CD4-positive, alpha-beta T cell treated with Interferon alpha-2 for 1 hour (primary cell): Measurements from ENCODE around the gene SRGAP2C.
"Not testable (repeated sequence)": the region's sequence is repeated elsewhere in the genome, so short reads cannot be mapped to it uniquely, and the experiment has no call there.

Experiments used
- DNase-seq, 2 donors: peaks; one replicate each; pipeline ENCODE4 v3.0.0-alpha.2; 2020 to 2022

The SRGAP2C gene

GRCh38 chr1:121230636-121231035 is 45.9 kb downstream of the SRGAP2C start:
- DNase-seq = not testable (repeated sequence)

GRCh38 chr1:121232445-121233125 is 47.8 kb downstream of the SRGAP2C start:
- not testable (repeated sequence) for DNase-seq

DNA sequence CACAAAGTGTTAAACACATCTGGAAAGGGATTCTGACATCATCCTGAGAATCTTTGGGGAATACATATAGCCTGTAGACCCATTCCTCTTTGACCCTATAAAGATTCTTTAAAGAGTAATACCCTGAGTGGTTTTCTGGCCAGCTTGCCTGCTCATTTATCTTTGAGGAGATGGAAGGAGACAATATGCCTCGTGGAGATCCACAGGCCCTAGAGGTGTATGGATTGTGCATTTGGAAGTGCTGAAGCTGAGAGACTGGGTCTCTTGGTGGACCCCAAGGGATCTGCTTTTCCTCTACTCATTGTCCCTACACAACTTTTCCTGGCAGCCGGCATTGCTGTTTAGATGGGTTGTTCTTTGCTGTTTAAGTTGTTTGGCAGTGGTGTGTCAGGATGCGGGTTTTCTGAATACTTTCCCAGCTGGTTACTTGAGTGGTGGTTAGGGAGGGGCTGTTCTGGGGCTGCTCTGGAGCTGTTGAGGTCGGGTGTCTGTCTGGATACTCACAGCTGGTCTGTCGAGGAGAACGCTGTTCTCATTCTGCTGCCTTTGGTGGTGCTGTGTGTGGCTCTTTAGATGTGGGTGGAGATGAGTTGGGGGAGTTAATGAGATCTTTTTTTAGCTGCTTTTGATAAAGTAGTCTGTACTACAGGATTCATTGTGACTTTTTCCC is 49.5 kb downstream of the SRGAP2C start:
- DNase-seq = not testable (repeated sequence)

DNA sequence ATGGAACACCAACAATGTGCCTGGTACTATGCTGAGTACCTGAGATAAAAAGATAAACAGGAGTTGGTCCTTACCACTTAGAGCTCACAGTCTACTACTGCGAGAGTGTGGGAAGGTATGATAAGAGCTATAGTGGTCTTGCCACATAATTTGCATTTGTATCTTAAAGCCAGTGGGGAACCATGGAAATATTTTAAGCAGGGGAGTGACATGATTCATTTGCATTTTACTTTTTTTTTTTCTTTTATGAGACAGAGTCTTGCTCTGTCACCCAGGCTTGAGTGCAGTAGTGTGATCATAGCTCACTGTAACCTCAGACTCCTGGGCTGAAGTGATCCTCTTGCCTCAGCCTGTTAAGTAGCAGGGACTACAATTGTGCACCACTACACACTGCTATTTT is 53.6 kb downstream of the SRGAP2C start:
- not testable (repeated sequence) for DNase-seq

- DNase-seq = not testable (repeated sequence)
Measured at GRCh38 chr1:121243913-121244312, 59.1 kb downstream of the SRGAP2C start.

DNA sequence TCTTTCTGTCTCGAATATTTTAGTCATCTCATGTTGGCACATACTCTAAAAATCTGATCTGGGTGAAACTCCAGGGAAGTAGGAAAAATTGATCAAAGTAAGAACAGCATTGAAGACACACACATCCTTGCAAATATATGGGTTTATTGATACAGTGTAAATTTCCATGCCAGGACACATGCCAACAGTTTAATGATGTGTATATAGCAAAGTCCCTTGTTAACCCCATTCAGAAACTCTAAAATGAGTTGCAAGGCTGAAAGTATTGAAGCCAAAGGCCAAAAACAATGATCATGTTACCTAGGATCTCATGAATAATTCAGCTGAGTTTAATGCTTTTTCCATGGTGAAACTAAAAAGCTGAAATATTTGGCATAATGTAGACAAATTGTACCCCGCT is 61.6 kb downstream of the SRGAP2C start:
- DNase-seq = not testable (repeated sequence)

DNA sequence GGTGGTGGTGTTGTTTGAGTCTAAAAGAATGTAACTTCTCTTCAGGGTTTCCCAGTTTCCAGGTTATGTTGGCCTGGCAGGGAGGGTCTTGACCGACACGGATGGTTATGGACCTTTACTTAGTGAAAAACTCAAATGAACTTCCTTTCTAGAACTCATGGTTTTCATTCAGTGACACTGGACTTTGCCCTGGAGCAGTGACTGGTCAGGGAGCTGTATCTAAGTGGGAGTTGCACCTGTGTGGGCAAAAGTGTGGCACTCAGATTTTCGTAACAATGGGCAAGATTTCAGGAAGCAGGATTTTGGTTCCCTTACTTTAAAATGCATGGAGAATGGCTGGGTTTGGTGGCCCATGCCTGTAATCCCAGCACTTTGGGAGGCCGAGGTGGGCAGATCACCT is 67.9 kb downstream of the SRGAP2C start:
- not testable (repeated sequence) for DNase-seq

GRCh38 chr1:121254618-121255017 is 69.8 kb downstream of the SRGAP2C start:
- DNase-seq = not testable (repeated sequence)

DNA sequence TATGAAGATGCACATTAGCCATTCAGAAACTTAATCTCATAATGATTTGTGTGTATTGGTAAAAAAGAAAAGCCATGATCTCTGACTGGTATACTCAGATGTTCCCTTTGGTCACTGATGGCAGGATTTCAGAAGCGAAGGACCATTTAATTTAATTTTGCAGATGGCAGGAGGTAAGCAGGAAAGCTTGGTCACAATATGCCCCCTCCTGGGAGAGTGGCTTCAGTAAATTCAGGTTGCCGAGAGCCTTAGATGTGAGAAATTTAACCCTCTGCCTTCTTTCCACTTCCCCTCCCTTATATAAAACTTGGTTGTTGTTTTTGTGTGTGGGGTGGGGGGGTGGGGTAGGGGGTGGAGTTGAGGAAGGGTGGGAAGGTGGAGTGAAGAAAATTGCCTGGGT is 72.9 kb downstream of the SRGAP2C start:
- not testable (repeated sequence) for DNase-seq

GRCh38 chr1:121258134-121258533 is 73.4 kb downstream of the SRGAP2C start:
- DNase-seq = not testable (repeated sequence)

DNA sequence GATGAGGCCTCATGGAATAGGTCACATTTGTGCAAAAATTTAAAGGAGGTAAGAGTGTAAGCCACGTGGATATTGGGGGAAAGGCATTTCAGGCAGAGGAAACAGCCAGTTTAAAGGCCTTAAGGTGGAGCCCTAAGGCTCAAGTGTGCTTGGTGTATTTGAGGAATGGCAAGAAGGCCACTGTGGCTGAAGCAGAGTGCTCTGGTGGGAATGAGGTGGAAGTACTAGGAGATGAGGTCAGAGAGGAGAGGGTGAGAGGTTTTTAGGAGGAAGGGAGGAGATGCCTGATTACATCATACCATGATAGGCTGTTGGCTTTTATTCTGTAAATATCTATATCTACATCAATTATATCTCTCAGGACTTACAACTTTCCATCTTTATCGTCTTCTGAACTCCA is 75.4 kb downstream of the SRGAP2C start:
- peak in 1 of 2 donors; percentile 1 for DNase-seq

DNA sequence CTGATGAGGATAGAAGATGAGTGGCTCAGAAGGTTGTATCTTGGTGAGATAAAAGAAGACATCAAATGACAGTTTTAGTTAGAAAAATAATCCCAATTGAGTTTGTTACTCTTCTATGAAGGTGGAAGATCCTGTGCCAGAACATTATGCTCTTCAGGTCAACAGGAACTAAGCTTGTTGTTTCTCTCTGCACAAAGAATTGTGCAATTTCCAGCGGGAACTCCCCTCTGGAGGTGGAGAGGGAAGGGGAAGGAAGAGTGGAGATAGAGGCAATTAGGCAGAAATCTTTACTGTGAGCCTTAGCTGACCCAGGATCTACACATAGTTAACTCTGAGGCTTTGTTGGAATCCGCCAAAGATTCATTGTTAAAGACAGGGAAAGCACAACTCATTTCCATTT is 77.4 kb downstream of the SRGAP2C start:
- not testable (repeated sequence) for DNase-seq

- DNase-seq = peak; percentile 16 to 18
Measured at GRCh38 chr1:121263789-121264244, 79.0 kb downstream of the SRGAP2C start.

- DNase-seq = not testable (repeated sequence)
Measured at GRCh38 chr1:121267072-121267471, 82.3 kb downstream of the SRGAP2C start.

- not testable (repeated sequence) for DNase-seq
Measured at GRCh38 chr1:121269309-121269708, 84.5 kb downstream of the SRGAP2C start.

- not testable (repeated sequence) for DNase-seq
Measured at GRCh38 chr1:121269973-121270372, 85.2 kb downstream of the SRGAP2C start.

DNA sequence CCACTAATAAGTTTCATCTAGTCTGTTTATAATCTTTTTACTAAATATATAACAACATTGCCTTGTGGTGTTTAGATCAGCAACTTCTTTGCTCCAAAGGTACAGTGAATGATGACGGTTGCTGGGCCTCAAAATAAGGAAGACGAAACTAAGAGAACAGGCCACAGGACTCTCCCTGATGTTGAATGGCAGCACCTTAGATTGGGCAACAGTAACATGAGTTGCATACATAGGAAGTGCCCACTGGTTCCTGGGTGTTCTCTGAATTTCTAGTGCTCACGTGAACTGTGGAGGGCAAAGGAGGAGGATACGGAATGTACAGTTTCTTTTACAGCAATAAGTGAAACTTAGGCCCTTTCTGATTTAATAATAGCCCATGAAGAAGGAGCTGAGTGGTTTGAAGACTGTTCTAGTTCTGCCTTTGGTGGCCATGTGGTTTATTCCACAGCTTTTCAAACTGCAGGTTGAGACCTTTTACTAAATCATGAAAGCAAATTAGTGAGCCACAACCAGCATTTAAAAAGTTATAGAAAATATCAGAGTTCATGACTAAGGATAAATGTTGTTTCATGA is 86.5 kb downstream of the SRGAP2C start:
- DNase-seq = peak in 1 of 2 donors; percentile 1

GRCh38 chr1:121275435-121275834 is 90.7 kb downstream of the SRGAP2C start:
- not testable (repeated sequence) for DNase-seq

- not testable (repeated sequence) for DNase-seq
Measured at GRCh38 chr1:121278202-121278601, 93.4 kb downstream of the SRGAP2C start.

- not testable (repeated sequence) for DNase-seq
Measured at GRCh38 chr1:121278777-121279547, 94.2 kb downstream of the SRGAP2C start.

DNA sequence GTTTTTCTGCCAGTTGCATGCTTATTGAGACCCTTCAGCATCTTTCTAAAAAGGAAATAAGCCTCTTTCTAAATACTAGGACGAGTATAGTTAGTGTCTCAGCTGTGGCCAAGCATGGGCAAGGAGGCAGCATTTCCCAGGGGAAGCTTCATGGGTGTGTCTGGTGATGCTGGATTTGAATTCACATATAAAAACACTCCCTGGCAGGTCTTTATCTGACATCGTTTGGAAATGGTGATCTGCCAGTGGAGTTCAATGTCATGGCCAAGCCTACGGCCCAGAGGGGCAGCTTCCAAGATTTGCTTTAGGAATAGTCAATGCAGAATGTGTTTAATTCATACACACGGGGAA is 94.7 kb downstream of the SRGAP2C start:
- not testable (repeated sequence) for DNase-seq

- not testable (repeated sequence) for DNase-seq
Measured at GRCh38 chr1:121280699-121281317, 96.0 kb downstream of the SRGAP2C start.

DNA sequence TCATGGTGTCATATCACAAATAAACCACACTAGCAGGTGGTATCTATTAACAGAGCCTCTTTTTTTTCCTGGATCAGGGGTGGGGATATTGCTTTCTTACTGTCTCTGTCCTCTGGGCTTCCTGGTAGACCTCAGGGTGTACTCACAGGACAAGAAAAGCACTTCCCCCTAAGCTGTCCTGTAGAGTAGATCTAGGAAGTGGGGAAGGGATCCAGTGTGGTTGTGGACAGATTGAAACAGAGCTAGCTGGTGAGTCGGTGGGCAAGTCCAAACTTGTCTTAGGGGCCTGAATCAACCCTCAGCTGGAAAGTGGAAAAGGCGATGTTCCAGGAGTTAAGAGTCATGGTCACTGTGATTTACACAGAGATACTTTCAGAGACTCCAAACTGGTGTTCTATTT is 96.7 kb downstream of the SRGAP2C start:
- DNase-seq = not testable (repeated sequence)
